ENCODE measurements around the gene PPARG.

GRCh38 chr3:12400616-12401194 is 111.8 kb downstream of the PPARG start:
- TF ChIP-seq CEBPB (IDR thresholded peaks at IDR 0.05; ENCODE audit: low read depth) (0 out of 2 replicates have a peak, but pooled peaks have one; percentile 15), CTCF (IDR thresholded peaks at IDR 0.05 in 2 of 3, conservative IDR thresholded peaks at IDR 0.05 in 1 of 3; ENCODE audit: borderline replicate concordance in 1 of 3, insufficient read depth in 1 of 3, low read depth in 2 of 3, low read length in 2 of 3) (no peak), YY1 (IDR thresholded peaks at IDR 0.05; ENCODE audit: extremely low read depth, insufficient replicate concordance, low read depth, low read length) (no peak), SP1 (IDR thresholded peaks at IDR 0.05; ENCODE audit: low read depth) (peak; percentile 67), TCF7L2 (IDR thresholded peaks at IDR 0.05; ENCODE audit: borderline replicate concordance, extremely low read depth, insufficient read depth, insufficient read length) (no peak), POLR2A (IDR thresholded peaks at IDR 0.05; ENCODE audit: borderline replicate concordance, extremely low read depth, insufficient read depth, insufficient read length) (no peak), MAX (IDR thresholded peaks at IDR 0.05) (0 out of 2 replicates have a peak, but pooled peaks have one; percentile 12), SIN3A (IDR thresholded peaks at IDR 0.05; ENCODE audit: low read depth) (no peak), JUND (IDR thresholded peaks at IDR 0.05) (peak; percentile 65), EZH2 (IDR thresholded peaks at IDR 0.05) (no peak), ZFX (IDR thresholded peaks at IDR 0.05) (no peak), ZNF274 (IDR thresholded peaks at IDR 0.05; ENCODE audit: low read depth, low read length) (no peak), EZH2phosphoT487 (IDR thresholded peaks at IDR 0.05; ENCODE audit: borderline replicate concordance) (no peak)
- TF ChIP-seq, protein P1, sequence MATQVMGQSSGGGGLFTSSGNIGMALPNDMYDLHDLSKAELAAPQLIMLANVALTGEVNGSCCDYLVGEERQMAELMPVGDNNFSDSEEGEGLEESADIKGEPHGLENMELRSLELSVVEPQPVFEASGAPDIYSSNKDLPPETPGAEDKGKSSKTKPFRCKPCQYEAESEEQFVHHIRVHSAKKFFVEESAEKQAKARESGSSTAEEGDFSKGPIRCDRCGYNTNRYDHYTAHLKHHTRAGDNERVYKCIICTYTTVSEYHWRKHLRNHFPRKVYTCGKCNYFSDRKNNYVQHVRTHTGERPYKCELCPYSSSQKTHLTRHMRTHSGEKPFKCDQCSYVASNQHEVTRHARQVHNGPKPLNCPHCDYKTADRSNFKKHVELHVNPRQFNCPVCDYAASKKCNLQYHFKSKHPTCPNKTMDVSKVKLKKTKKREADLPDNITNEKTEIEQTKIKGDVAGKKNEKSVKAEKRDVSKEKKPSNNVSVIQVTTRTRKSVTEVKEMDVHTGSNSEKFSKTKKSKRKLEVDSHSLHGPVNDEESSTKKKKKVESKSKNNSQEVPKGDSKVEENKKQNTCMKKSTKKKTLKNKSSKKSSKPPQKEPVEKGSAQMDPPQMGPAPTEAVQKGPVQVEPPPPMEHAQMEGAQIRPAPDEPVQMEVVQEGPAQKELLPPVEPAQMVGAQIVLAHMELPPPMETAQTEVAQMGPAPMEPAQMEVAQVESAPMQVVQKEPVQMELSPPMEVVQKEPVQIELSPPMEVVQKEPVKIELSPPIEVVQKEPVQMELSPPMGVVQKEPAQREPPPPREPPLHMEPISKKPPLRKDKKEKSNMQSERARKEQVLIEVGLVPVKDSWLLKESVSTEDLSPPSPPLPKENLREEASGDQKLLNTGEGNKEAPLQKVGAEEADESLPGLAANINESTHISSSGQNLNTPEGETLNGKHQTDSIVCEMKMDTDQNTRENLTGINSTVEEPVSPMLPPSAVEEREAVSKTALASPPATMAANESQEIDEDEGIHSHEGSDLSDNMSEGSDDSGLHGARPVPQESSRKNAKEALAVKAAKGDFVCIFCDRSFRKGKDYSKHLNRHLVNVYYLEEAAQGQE (IDR thresholded peaks at IDR 0.05; ENCODE audit: low read depth): no peak
